Iris pigment epithelial cell (primary cell): ENCODE data around the gene PDAP1.
"Not testable (repeated sequence)": the region's sequence is repeated elsewhere in the genome, so short reads cannot be mapped to it uniquely, and the experiment has no call there.

Experiments used
- DNase-seq: peaks from one replicate; pipeline ENCODE4 v3.0.0-alpha.2; 2011; ENCODE audit warnings: low read depth

Gene PDAP1

DNA sequence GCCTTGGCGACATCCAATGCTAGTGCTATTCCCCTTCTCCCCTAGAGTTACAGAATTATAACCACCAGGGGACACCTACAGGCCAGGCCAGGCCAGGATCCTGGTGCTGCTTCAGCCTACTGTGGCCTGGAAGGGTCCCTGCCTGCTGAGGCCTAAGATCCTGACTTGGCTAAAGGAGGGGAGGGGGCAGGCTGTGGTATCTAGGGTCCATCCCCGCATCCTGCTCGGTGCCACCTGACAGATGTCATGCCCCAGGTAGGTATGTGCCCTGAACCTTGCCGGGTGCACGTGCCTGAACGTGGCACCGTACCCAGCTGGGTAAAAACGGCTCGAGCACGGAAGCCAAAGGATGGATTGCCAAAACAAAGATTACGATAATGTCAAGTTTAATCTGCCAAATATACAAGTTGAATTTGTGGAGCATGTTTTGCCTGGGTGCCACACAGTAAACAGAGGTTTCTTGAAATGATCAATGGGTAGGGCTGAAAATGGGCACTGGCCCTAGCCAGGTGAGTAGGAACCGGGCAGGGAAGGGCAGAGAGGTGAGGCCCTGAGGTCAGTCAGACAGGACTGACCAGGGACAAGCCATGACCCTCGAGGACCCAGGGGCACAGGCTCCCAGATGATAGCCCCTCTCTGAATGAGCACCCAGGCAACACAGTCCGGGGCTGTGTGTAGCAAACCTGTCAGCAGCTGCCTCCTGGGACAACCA, 12.6 kb downstream of the PDAP1 start:
- DNase-seq = no peak

DNA sequence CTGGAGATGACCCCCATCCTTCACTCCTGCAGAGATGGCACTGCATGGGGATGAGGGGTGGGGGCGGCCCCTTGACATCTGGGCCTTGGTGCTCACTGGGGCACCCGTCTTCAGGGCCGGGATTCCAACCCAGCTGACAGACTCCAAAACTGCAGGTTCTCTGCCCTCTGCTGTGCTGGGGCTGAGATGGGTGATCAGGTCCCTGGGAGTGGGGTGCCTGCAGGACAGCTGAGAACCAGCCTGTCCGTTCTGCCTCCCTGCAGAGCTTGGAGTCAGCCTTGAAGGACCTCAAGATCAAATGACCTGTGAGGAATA, 14.3 kb downstream of the PDAP1 start:
- no peak for DNase-seq

DNA sequence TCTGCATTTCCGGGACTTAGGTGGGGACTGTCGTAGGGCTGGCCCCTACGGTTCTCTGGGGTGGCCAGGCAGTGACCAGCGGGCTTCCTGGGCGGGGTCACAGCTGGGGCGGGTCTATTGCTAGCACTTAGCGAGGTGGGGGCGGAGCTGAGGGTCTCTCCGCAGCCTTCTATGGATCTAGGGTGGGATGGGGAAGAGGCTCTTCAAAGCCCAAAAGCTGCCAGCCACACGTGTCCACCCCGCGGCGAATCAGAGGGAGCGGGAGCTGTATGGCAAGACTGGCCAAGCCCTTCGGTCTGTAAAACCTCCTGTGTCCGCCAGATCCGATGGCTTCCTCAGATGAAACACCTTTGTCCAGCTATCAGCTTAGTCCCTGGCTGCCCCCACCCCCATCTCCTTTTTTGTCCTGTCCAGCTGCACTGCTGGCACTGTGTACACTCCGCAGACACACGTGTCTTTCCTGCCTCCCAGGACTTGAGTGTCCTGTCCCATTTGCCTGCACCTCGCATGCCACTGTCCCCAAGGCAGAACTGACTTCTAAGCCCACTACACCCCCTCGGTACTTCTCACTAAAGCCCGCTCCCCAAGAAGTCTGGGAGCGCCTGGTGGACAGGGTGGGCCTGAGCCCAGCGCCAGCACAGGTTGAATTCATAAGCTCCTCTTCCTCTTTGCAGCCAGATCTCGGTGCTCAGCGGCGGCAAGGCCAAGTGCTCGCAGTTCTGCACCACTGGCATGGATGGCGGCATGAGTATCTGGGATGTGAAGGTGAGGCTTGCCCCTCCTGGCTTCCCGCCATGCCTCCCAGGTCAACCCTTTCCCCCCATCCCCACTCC, 14.8 kb downstream of the PDAP1 start:
- DNase-seq = no peak

DNA sequence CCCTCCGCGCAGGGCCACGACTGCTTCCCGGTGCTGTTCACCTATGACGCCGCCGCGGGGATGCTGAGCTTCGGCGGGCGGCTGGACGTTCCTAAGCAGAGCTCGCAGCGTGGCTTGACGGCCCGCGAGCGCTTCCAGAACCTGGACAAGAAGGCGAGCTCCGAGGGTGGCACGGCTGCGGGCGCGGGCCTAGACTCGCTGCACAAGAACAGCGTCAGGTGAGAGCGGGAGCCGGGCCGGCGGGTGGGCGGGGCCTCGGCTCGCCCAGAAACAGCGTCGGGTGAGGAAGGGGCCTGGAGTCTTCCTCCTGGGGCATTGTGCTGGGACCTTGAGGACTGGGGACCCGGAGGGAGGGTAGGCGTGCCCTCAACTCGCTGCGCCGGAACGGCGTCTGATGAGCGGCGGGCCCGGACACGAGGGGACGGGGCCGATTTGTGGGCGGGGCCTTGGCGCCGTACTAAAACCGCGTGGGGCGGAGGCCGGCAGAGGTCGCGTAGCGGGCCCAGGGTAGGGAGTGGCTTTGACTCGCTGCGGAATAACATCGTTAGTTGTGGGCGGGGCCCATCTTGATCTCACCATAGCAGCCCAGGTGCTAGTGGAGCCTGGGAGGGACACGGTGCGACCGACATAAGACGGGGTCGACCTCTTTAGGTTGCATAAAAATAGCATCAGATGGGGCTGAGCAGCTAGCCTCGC, 15.6 kb downstream of the PDAP1 start:
- peak; percentile 76 for DNase-seq

- DNase-seq = no peak
Observed at GRCh38 chr7:99392046-99392445, 16.4 kb downstream of the PDAP1 start.

GRCh38 chr7:99390941-99391602, 17.3 kb downstream of the PDAP1 start:
- DNase-seq = no peak

DNA sequence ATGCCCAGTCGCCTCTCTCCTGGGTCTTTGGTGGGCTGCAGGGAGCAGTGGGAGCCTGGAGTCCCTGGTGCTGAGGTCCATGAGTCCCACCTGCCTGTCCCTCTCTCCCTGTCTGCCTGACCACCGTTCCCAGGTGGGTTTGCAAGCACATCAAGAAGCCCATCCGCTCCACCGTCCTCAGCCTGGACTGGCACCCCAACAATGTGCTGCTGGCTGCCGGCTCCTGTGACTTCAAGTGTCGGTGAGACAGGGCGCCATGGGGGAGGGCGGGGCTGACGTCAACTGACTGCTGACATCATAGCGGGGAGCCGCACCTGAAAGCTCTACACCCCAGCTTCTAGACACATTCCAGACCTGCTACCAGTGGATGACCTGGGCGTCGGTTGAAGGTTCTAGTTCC, 18.6 kb downstream of the PDAP1 start:
- DNase-seq = no peak

DNA sequence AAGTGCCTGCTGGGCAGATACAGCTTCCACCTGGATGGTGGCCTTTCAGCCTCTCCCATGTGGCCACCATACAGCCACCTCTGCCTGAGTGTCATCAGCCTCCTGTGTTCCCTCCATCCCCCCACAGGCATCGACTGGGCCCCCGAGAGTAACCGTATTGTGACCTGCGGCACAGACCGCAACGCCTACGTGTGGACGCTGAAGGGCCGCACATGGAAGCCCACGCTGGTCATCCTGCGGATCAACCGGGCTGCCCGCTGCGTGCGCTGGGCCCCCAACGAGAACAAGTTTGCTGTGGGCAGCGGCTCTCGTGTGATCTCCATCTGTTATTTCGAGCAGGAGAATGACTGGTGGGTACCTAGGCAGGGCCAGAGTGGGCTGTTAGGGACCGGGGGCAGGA, 20.5 kb downstream of the PDAP1 start:
- no peak for DNase-seq

GRCh38 chr7:99387239-99387635, 21.2 kb downstream of the PDAP1 start:
- DNase-seq = not testable (repeated sequence)

DNA sequence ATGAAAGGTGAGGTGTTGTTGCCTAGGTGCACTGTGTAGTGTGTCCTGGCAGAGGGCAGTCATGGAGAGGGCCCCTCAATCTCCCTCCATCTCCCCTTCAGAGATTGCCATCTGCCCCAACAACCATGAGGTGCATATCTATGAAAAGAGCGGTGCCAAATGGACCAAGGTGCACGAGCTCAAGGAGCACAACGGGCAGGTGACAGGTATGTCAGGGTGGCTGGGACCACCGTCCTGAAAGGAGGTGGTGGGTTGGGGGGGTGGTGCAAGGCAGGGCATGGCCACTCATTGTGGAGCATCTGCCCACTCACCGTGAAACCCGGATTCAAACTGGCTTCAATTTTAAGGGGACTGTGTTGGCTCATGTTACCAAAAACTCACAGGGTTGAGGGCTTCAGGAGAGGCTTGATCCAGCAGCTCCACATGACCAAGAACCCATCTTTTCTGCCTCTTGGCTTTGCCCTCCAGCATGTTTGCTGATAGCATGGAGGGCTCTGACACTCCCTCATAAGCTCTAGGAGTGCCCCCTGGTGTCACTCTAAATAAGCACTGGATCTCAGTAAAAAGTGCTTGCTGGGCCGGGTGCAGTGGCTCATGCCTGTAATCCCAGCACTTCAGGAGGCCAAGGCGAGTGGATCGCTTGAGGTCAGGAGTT, 21.7 kb downstream of the PDAP1 start:
- no peak for DNase-seq

GRCh38 chr7:99385564-99385963, 22.8 kb downstream of the PDAP1 start:
- no peak for DNase-seq

DNA sequence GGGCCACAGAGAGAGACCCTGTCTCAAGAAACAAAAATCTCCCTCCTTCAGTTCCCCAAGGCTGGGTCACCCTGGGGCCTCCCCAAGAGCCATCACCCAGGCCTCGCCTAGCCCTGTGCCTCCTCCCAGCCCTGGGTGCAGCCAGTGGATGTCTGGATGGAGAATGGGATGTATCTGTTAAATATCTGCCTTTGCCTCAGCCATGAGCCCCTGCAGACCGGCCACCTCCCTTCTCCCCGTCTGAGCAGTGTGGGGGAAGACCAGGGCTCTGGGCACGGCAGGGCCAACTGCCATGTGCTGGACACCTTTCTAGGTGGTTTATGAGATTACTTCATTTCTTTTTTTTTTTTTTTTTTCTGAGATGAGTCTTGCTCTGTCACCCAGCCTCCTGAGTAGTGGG, 23.9 kb downstream of the PDAP1 start:
- DNase-seq = no peak

GRCh38 chr7:99383791-99384370, 24.5 kb downstream of the PDAP1 start:
- no peak for DNase-seq

- no peak for DNase-seq
Observed at GRCh38 chr7:99383203-99383602, 25.2 kb downstream of the PDAP1 start.

DNA sequence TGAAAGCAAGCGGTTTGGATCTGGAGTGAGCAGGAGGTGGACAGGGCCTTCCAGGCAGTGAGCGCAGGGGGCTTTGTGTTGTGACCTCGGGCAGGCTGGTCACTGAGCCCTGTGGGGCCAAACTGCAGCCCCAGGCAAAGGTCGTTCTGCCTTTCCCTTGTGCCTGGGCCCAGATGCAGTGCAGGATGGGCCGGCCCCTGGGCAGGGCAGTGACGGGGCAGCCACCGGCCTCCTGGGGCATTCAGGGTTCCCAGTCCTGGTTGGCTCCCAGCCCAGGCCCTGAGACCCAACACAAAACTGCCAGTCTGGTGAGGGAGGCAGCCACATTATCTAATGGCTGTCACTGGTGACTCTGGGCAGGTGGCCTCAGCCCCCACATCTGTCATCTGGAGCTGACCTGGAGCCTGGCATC, 26.7 kb downstream of the PDAP1 start:
- no peak for DNase-seq

- peak; percentile 62 for DNase-seq
Observed at GRCh38 chr7:99380823-99381663, 27.4 kb downstream of the PDAP1 start.

- peak; percentile 68 for DNase-seq
Observed at GRCh38 chr7:99380032-99380822, 28.2 kb downstream of the PDAP1 start.

DNA sequence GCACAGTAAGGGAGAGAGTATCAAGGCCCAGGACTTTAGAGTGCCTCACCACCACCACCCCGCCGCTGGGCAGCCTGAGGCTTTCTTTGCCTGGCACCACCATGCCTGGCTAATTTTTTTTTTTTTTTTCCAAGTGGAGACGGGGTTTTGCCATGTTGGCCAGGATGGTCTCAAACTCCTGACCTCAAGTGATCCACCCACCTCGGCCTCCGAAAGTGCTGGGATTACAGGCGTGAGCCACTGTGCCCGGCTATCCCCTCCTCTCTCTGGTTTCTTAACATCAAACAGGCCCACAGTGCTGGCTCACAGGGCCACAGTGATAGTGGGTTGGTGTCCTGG, 28.7 kb downstream of the PDAP1 start:
- not testable (repeated sequence) for DNase-seq

DNA sequence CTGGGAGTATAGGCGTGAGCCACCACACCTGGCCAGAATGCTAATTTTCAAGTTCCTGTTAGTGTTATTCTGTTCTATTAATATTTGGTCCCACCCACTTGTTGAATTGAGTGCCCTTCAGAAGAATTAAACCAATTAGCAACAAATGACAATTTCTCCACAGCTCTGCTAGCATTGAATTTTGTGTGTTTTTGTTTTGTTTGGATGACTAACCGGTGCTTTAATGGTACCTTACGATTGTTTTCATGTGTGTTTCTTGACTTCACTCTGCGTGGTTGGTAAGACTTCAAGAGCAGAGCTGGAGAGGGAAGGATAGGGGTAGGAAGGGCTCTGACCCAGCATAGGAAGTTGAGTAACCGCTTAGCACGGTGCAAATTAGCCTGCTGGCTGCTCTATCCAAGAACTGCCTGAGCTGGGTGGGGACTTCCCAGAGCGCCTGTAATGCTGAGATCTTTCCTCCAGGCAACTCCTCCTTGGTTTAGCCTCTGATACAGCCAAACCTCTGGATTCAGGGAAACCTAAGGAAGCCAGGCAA, 29.3 kb downstream of the PDAP1 start:
- DNase-seq = peak; percentile 96
